ENCODE measurements around the gene OR2T12.
A peak's percentile ranks its signal among the peaks of the same experiment; 100 is the strongest.
"Not testable (repeated sequence)": the region's sequence is repeated elsewhere in the genome, so short reads cannot be mapped to it uniquely, and the experiment has no call there.

Gene OR2T12

DNA sequence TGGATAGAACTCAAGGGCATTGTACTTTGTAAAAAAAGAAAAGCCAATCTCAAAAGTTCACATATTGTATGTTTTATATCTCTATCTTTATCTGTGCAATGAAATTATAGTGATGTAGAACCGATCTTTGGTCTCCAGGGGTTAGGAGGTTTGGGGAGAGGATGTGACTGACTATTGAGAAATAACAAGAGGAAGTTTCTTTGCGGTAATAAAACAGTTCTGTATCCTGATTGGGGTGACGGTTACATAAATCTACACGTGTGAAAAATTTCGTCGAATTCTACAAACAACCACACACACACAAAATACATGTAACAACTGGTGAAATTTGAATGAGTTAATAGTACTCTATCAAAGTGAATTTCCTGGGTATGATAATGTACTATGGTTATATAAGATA is 14.8 kb downstream of the OR2T12 start:
- no peak for DNase-seq (ENCODE audit: low read depth, low spot score)
- in situ Hi-C loops (cut with HindIII; ENCODE audit: low sequenced_read_pairs) = no loop called here
- no peak for TF ChIP-seq CTCF (IDR thresholded peaks at IDR 0.05; ENCODE audit: low read depth, low read length)
- H3K4me3 ChIP-seq (ENCODE audit: low read depth, low read length) = no peak overlapping the region

- H3K4me3 ChIP-seq (ENCODE audit: low read depth, low read length) = no peak within 1 kb of the TSS
- TF ChIP-seq CTCF (IDR thresholded peaks at IDR 0.05; ENCODE audit: low read depth, low read length) = no peak
- no peak for DNase-seq (ENCODE audit: low read depth, low spot score)
- in situ Hi-C loops (cut with HindIII; ENCODE audit: low sequenced_read_pairs) = no loop called here
Measured at GRCh38 chr1:248277876-248278275, 25.3 kb downstream of the OR2T12 start, which contains the start of gene OR2T33. Gene OR2T33, minus strand, starts transcription at chr1:248277976. Its CDS starts 4,162 bp downstream, at chr1:248273814.

DNA sequence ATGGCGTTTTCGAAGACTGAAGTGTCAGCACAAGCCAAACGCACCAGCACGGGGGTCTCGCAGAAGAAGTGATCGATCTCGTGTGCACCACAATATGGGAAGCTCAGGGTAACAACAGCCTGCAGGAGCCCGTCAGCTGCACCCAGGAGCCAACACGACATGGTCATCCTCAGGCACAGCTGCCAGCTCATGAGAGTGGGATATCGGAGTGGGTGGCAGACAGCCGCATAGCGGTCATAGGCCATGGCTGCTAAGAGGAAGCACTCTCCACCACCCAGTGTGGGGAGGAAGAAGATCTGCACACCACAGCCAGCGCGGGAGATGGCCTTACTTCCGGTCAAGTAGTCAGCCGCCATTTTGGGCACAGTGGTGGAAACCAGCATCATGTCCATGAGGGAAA is 30.0 kb downstream of the OR2T12 start:
- in situ Hi-C loops (cut with HindIII; ENCODE audit: low sequenced_read_pairs); DNase-seq (ENCODE audit: low read depth, low spot score); H3K4me3 ChIP-seq (ENCODE audit: low read depth, low read length): not testable (repeated sequence)

DNA sequence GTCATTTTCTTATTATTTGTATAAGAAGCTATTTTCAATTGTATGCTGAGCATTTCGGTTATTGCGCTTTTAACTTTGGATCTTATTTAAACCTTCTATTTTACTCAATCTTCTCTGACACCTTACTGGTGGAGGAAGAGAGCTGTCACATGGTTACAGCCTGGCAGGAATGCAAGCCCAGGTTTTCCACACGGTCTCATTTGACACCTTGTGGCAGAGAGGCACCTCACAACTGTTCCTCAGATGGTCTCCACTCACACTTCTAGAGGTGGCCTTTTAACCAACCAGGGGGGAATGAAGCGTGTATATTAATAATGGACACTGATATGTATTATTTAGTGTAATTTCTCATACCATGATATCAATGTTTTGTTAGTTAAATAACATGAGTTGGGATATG is 35.0 kb downstream of the OR2T12 start:
- in situ Hi-C loops (cut with HindIII; ENCODE audit: low sequenced_read_pairs) = no loop called here
- DNase-seq (ENCODE audit: low read depth, low spot score) = no peak
- no peak overlapping the region for H3K4me3 ChIP-seq (ENCODE audit: low read depth, low read length)
- TF ChIP-seq CTCF (IDR thresholded peaks at IDR 0.05; ENCODE audit: low read depth, low read length) = no peak

DNA sequence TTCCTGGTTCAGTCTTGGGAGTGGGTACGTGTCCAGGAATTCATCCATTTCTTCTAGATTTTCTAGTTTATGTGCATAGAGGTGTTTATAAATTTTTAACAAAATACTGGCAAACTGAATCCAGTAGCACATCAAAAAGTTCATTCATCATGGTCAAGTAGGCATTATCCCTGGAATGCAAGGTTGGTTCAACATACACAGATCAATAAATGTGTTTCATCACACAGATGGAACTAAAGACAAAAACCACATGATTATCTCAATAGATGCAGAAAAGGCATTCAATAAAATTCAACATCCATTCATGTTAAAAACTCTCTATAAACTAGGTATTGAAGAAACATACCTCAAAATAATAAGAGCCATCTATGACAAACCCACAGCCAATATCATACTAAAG is 43.9 kb downstream of the OR2T12 start:
- DNase-seq (ENCODE audit: low read depth, low spot score); in situ Hi-C loops (cut with HindIII; ENCODE audit: low sequenced_read_pairs); H3K4me3 ChIP-seq (ENCODE audit: low read depth, low read length): not testable (repeated sequence)

GRCh38 chr1:248243204-248243603 is 60.0 kb downstream of the OR2T12 start:
- TF ChIP-seq CTCF (IDR thresholded peaks at IDR 0.05; ENCODE audit: low read depth, low read length) = peak; percentile 58
- DNase-seq (ENCODE audit: low read depth, low spot score) = peak; percentile 2
- in situ Hi-C loops (cut with HindIII; ENCODE audit: low sequenced_read_pairs) = no loop called here
- H3K4me3 ChIP-seq (ENCODE audit: low read depth, low read length) = no peak overlapping the region
